Activated CD4-positive, alpha-beta T cell treated with anti-CD3 and anti-CD28 coated beads, Interleukin-2, amount 50 U/mL, for 1 hour (primary cell): Measurements from ENCODE around the gene RIOX2.
"Not testable (repeated sequence)": the region's sequence is repeated elsewhere in the genome, so short reads cannot be mapped to it uniquely, and the experiment has no call there.

Experiments
- DNase-seq: peaks from one replicate; pipeline ENCODE4 v3.0.0-alpha.2; 2020

Gene RIOX2

DNA sequence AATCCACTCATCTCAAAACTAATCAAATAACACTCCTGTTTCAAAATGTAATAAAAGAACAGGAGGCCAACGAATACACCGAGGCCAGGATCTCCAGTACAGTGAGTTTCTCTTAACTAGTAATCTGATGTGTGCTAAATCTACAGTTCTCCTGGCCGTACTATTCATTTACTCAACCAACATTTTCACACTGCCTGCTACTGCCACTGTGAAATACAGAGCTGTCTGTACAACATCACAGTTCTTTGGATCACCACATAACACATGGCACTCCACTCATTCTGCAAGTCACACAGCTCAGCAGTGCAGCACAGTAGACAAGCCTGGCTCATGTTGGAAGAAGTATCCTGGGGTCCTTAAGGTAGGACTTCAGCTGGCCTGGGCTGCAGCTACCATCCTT, 21.9 kb downstream of the RIOX2 start:
- DNase-seq: no peak

DNA sequence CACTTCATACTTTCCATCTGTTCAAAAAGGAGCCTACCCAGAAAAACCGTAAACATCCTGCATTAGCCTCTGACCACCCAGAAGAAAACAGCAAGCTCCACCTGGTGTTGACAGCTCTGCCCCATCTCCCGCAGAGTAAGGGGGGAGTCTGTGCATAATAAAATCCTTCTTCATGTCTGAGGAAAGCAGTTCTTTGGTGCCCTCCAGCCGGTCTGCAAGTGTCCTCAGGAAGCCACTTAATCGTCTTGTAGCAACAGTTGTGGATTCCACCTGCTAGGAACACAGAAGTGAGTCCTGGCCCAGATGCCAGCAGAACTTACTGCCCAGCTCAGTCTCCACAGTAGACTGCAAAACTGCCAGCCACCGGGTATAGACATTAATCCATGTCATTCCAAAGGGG, 22.5 kb downstream of the RIOX2 start:
- no peak for DNase-seq

DNA sequence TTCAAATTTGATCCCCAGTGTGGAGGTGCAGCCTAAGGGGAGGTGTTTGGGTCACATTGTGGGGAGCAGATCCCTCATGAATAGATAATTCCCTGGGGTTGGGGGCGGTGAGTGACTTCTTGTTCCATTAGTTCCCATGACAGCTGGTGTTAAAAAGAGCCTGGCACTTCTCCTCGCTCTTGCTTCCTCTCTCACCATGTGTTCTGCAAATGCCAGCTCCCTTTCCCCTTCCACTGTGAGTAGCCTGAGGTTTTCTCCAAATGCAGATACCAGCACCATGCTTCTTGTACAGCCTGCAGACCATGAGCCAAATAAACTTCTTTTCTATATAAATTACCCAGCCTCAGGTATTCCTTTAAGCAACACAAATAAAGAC, 23.1 kb downstream of the RIOX2 start:
- DNase-seq: no peak

DNA sequence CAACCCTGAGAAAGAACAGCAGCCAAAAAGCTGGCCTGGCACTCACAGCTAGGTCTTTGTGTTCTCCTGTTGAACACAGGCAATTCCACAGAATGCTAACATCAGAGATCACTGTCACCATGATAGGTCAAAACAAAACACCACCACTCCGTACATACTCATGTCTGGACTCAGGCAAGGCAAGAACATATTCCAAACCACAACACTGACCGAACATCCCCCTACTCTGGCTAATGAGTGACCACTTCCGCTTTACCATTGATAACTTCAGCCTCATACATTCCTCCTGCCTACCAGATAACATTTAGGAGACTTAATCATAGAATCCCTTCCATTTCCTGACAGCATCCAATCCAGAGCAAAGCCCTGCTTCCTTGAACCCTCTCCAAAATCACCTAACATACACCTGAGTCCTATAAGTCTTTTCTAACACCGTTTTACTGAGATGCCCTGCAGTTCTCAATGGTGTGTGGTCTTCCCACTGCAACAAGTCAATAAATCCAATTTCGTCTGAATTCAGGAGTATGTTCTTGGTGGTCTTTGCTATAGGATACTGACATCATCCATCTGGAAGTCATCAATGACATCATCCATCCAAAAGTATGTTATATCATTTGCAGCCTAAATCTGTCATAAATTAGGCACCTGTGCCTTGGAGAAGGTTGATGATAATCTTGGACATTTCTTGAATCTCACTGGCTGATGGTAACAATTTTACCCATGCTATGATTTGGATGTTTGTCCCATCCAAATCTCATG, 23.7 kb downstream of the RIOX2 start:
- DNase-seq: no peak

DNA sequence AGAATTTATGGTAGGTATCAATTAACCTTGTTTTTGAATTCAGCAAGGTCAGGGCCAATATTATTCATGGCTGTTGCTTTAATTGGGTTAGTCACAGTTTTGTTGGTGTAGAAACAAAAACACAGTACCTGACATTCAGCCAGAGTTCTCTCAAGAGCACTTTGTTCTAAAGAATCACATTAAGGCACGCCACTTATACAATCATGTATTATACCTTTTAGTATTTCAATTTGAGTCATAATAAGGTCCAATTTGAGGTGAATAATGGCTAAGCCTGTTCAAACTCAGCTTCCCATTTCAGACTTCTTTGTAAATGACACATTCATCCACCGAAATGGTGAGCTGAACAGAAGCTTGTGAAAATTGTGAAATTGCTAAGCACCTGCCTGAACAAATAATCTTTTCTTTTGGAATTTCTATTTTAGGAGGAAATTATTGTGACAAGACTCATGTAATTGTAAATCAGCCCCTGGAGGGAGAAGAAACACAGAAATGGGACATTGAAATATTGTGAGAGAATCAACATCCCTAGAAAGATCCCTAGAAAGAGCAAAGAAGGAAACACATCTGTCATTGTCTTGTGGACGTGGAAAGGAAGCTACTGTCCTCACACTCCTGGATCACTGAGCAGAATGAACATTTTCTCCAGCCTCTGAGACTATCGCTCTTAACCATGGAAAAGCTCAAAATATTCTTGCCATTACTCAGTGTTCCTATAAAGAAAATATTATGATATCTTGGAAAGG, 29.3 kb downstream of the RIOX2 start:
- no peak for DNase-seq

DNA sequence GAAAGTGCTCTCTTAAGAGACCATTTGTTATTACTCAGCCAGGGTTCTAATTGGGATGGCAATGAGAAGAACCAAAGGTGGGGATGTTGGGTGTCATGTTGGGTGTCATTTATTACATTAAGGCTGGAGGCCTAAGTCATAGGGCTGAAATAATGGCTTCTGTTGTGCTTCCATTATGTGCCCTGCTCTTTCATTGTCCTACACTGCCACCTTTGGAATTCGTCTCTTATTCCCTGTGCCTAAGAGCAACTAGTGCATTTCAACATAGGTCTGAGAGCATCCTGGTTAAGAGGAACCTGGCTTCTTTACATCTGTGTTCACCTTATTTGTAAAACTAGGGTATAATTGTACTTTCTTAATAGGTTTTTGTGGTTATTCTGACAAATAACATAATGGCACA, 32.2 kb downstream of the RIOX2 start:
- DNase-seq: no peak

DNA sequence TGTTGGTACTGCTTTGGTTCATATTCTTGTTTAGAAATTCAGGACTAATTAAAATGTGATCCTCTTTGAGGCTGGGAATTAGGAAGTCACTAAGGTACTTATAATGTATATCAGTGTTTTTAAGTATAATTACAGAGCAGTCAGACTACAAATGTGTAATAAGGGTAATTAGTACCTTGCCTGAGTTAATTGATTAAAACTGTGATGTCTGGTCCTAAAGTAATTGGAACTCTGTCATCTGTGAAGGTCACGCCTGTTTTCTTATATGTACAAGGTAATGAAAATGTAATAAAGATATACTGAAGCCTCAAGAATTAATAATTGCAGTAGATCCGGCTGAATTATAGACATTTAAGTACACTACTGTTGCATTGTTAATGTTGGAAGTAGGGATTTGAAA, 32.8 kb downstream of the RIOX2 start:
- DNase-seq: no peak

DNA sequence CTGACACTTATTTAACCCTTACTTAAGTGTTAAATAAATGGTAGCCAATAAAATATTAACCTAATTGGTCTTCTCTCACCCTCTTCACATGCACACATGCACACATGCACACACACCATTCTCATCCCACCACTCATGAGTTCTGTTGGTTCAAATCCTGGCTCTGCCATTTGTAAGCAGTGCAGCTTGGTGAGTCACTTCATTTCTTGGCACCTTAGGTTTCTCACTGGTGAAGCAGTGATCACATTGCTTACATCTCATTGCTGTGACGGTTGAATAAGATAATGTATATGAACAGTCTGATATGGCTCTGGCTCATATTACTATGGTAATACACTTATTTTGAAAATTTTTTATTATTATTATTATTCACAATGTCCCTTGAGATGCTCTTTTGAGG, 33.8 kb downstream of the RIOX2 start:
- no peak for DNase-seq

DNA sequence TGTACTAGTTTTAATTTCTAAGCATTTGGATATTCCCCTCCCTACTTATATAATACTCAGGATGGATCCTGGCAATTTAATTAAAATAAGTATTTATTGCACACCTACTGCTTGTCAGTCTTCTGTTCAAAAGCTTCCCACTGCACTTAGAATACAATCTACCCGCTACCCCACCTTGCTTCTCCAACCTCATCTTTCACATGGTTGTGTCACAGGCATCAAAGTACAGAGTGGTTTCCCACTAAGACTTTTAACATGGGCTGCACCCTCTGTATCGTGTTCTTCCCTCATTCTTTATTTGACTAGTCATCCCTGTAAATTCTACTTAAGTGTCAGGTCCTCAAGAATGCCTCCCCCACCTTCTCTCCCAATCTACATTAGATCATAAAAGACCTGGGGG, 35.0 kb downstream of the RIOX2 start:
- no peak for DNase-seq

DNA sequence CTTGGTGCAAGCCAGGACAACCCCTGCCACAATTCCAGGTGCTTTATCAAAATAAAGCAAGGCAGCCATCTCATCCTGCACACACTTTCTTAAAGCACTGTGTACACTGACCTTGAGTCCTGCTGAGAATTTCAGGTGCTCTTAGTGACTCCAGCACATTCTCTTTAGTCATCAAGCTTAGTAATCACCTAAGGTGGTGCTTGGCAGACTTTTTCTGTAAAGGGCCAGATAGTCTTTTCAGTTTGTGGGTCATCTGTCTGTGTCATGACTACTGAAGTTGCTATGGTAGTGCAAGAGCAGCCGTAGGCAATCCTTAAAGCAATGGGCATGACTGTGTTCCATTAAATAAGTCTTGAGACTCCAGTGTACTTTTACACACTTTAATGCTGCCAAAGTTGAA, 36.4 kb downstream of the RIOX2 start:
- no peak for DNase-seq

DNA sequence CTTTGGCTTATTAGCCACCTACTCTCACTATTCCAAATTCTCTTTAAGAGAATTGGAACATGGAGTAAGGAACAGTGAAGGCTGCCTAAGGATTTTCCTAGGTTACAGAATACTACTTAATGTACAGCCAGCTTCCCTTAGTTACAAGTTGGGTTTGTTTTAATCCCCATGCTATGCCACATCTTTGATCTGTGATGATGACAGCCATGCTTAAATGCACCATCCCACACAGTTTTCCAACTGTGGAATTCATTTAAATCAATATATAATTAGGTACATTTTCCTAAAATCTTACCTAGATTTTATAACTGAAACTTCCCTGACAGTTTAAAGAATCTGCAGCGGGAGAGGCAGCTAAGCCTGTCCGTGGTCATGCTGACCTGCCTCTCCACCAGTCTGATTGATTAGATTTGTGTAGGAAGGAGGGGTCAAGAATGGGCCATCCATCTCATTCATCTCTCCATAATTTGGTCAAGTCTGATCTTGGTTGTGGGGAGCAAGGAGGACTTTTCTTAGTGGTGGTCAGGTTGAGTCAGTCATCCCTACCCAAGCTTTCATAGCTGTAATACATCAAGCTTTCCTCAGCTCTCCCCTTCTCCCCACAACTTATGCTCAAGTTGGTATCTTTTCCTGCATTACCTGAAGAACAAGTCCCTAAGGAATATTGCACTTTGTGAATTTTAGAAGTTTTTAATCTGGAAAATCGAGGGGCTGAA, 37.1 kb downstream of the RIOX2 start:
- DNase-seq: no peak

DNA sequence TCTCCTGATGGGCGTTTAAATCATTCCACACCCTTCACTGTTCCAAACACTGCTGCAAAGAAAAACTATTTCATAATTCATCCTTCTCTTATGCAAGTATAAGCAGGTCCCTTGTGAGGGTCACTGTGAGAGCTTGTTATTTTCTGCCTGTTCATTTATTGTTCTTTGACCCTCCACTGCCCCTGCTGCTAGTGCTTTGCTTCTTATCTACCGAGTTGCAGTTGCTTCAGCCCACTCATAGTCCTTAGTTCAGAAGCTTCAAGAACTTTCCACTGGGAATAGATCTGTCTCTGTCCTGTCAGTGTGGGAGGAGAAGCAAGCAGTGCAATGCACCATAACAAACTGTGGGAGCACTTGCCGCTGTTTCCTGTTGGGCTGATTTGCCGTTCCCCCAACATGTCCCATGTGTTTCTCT, 39.8 kb downstream of the RIOX2 start:
- no peak for DNase-seq

DNA sequence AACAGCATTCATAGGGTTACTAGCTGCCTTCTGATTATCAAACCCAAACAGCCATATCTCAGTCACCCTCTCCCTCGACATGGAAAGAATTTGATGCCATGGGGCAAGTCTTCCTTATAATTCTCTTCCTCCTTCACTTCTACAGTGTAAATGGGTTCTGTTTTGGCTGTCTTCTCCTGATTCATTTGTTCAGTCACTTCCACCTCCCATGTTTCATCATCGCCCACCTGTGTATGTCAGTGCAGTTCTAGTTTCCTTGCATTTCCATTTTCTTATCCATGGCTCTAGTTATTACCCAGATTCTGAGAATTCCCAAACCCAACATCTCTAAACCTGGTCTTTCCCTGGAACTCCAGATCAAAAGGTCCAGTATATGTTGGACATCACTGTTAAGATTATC, 41.0 kb downstream of the RIOX2 start:
- no peak for DNase-seq

DNA sequence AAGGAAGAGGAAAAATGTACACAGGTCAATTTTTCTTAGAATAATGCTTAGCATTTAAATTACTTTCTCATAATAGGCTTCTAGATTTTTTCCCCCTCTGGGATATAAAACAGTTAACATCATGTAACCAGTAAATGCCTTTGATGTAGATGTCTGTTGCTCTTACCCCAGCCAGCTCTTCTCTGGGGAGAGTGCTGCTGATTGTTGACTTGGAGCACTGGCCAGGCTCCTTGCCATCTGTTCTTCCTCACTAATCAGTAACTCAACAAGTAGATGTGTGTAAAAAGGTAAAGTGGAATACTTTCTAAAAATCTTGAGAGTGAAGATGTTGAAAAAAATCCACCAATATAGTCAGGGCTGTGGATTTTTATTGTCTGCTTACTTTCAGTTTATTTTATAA, 42.2 kb downstream of the RIOX2 start:
- DNase-seq: no peak

DNA sequence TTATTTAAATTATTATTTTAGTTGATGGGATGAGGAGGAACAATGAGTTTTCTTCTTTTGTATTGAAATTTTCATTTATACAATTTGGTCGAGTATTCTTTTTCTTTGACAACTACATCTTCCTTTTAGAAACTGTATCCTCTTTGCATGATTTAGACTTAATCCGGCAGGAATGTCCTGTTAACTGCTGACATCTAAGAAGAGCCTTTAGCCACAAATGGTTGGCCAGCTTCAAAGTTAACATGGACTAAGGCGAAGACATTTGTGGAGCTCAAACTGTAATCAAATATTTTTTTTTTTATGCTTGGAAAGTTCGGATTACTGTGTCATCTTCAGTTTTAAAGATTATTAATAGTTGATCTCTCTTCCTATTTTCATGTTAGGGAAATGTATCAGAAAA, 43.2 kb downstream of the RIOX2 start:
- no peak for DNase-seq

DNA sequence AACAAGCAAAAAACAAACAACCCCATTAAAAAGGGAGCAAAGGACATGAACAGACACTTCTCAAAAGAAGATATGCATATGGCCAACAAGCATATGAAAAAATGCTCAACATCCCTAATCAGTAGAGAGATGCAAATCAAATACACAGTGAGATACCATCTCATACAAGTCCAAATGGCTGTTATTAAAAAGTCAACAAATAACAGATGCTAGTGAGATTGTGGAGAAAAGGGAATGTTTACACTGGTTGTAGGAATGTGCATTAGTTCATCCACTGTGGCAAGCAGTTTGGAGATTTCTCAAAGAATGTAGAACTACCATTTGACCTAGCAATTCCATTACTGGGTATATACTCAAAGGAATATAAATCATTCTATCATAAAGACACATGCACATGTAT, 44.5 kb downstream of the RIOX2 start:
- no peak for DNase-seq

DNA sequence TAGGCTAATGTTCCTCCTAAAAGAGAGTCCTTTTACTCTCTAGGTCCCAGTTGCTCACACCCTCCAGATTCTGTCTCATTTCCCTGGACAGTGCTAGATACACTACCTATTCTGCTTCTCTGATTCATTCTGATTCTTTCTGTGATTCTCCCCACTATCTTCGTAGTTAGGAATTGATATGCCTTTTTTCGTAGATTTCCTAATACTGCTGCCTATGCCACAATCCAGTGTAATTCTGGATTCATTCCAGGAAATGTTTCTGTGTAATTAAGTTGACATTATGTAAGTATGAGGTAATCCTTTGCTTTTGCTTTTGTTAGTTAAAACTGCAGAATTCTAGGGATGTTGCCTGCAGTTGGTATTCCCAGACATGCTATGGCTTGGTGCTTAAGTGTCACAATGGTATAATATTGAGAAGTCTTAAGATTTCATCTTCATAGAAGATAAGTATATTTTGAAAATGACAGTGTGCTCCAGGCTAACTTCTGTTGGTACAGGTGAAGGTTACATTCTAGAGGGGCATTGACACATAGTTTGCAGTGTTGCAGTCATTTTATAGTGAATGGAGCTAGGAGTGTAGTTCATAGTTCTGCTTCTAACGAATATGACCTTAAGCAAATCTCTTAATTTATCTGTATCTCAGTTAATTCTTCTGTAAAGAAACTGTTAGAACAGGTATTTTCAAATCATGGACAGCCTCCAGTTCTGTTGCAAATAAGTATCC, 54.3 kb downstream of the RIOX2 start:
- DNase-seq: no peak

DNA sequence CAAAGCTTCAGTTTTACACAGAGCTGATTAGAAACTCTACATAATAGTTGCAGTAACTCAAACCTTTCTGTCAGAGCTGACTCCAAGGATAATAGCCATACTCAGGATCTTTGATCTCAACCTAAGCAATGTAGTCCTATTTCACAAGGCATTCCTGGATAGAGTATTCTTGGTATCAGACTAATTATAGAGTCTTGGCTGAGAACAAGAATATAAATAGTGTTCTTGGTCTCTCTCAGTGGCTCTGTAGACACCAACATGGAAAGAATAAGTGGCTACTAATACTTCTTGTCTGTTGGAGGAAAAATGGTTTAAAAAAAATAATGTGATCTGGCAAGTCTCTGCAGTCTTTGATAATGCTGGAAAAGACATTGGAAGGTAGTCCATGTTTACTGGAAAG, 55.7 kb downstream of the RIOX2 start:
- DNase-seq: no peak

DNA sequence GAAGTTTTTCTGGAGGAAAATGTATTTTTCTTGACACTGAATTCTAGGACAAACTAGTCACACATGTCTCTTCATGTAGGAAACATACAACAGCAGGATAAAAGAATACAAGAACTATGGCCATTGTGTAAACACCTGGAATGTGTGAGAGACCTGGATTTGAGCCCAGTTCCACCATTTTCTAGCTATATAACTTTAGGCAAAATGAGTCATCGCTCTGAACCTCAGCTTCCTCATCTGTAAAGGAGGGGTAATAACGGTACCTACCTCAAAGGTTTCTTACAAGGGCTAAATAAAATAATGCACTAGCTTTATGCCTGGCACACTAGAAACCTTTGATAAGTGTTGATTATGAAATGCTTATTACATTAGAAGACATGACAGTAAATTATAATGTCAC, 57.8 kb downstream of the RIOX2 start:
- no peak for DNase-seq

DNA sequence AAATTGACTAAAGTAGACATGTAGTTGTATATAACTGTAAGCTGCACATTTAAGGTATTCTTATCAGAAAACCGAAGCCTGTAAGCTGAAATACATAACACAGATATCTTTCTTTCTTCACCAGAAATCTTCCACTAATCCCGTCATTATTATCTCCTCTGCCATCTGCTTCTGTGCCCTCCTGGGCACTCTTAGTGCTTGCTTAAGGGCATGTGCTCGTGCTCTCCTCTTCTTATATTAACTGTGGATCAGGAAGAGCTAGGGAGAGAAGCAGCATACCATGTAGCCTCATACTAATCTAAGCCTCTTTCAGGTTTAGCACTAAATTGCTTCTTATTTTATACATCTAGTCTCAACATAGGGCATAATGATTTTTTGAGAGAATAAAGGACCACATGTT, 60.8 kb downstream of the RIOX2 start:
- no peak for DNase-seq

DNA sequence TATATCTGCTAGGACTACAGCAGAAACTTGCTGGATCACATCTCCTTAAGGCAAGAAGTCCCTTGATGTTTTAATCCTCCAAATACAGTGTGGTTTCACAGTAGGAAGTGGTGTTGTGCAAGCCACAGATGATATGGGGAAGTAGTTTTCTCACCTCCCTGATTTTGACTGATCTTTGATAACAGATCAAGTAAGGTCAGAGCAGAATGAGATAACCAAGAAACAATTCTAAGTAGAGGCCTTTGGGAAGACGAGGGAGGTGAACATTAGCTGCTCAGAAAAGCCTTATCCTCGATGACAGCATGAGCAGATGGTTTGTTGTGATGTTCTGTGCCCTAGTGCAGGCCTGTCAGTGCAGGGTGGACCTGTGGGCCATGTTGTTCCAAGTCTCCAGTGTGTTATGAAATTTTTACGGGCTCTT, 61.3 kb downstream of the RIOX2 start:
- no peak for DNase-seq

DNA sequence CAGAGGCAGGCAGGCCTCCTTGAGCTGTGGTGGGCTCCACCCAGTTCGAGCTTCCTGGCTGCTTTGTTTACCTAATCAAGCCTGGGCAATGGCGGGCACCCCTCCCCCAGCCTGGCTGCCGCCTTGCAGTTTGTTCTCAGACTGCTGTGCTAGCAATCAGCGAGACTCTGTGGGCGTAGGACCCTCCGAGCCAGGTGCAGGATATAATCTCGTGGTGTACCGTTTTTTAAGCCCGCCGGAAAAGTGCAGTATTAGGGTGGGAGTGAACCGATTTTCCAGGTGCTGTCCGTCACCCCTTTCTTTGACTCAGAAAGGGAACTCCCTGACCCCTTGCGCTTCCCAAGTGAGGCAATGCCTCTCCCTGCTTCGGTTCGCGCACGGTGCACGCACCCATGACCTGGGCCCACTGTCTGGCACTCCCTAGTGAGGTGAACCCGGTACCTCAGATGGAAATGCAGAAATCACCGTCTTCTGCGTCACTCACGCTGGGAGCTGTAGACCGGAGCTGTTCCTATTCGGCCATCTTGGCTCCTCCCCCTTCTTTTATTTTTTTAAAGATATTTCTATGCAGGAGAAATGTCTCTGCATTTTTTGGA, 61.9 kb downstream of the RIOX2 start:
- DNase-seq: peak; percentile 24

DNA sequence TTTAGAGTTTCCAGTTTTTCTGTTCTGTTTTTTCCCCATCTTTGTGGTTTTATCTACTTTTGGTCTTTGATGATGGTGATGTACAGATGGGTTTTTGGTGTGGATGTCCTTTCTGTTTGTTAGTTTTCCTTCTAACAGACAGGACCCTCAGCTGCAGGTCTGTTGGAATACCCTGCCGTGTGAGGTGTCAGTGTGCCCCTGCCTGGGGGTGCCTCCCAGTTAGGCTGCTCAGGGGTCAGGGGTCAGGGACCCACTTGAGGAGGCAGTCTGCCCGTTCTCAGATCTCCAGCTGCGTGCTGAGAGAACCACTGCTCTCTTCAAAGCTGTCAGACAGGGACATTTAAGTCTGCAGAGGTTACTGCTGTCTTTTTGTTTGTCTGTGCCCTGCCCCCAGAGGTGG, 62.4 kb downstream of the RIOX2 start:
- not testable (repeated sequence) for DNase-seq
